Measurements from ENCODE around the gene AAMDC.
"Not testable (repeated sequence)": the region's sequence is repeated elsewhere in the genome, so short reads cannot be mapped to it uniquely, and the experiment has no call there.

AAMDC gene

DNA sequence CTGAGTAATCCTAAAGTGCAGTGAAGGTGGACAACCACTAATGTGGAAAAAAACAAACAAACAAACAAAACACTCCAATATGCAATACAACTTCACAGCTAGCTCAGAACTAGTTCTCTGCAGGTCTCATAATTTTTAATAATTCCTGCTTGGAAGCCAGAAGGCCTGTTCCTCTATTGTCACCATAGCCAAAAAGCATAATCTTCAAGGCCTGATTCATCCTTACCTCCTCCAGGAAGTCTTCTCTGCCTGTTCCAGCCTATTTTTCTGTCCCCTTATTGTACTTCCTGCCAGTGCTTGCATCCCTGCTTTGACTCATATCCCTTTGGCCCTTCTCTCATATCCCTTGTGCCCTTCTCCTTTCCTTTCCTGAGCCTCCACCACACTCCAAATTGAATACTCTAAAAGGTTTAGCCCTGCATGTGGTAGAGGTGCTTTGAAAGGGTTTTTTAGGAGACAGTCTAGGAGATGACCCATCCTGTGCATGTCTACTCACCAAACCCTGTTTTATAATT lies 69.2 kb downstream of the AAMDC start:
- not testable (repeated sequence) for DNase-seq

DNA sequence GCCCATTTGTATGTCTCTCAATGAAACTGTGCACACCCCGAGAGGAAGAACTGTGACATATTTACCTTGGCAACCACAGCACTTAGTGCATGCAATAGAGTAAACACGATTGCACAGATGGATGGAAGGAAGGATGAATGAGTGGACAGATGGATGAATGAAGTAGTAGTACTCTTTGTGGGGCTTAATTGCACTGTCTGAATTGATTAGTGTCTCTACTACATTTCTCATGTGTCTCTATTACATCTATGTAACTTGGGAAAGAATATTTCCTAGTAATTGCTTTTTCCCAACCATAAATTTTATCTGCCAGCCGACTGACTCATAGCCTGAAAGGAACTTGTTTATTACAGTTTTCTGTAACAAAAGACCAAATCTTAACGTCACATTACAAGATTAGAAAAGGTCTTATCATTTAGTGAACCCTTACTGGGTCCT lies 69.7 kb downstream of the AAMDC start:
- peak; percentile 20 for DNase-seq

DNA sequence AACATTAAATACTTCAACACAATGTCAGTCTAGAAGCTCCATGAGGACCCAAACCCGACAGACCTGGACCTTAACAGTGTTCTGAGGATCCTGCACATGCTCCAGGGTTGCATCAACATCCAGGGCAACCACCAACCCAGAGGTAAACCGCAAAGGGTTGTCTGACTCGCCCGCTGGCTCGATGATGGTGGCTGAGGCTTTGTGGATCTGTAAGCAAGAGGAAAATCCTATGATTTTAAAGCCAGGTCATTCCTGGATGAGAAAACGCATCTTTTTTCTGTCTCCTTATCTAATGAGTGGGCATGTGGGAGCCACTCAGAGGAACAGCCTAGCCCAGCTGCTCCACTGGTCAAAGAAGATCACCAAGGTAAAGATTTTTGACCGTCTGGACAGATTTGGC lies 70.3 kb downstream of the AAMDC start:
- not testable (repeated sequence) for DNase-seq

DNA sequence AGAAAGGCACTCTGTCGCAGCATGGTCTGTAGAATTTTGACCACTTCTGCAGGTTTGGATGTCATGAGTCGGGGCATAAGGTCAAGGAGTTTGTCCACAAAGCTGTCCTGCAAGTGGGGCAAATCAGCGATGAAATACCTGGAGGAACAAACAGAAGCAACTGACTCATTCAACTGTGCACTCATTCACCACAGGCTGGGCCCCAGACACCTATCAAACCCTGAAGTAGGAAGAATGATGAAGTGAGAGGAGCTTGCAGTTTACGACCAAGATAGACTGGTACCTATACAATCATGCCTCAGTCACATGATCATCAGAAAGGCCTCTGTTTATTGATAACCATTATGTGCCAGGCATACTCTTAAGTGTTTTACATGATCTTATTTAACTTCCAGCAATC lies 70.8 kb downstream of the AAMDC start:
- not testable (repeated sequence) for DNase-seq

DNA sequence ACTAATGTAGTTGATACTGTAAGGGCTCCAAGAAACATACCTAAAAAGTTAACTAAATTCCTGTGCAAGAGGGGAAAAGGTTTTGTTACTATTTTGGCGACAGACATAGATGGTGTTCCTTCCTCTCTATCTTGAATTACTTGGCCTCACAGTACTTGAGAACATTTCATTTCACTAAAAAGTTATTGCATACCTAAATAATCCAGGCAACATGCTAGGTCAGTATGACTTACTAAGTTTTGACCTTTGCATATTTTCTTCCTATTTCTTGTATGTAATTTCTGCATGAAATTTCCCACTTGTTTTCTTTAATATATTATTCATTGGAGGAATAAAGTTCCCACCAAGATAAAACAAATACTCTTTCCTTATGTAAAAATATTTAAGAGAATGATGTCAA lies 74.0 kb downstream of the AAMDC start:
- not testable (repeated sequence) for DNase-seq

DNA sequence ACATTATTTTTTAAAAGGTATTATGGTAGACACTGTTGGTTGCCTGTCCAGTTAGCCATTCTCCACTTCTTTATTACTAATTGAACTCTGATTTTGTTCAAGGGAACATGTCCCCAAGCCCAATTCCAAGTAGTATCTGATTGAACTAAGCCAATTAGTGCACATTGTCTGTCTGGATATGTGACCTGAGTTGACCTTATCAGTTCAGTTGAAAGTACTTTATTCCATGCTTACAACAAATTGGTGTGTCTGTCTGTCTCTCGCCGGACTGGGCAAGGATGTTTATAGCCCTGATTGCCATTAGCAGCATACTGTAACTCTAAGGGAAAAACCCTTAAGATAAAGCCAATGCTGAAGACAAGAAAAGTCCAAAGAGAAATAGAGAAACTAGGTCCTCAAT lies 87.9 kb downstream of the AAMDC start:
- no peak for DNase-seq

DNA sequence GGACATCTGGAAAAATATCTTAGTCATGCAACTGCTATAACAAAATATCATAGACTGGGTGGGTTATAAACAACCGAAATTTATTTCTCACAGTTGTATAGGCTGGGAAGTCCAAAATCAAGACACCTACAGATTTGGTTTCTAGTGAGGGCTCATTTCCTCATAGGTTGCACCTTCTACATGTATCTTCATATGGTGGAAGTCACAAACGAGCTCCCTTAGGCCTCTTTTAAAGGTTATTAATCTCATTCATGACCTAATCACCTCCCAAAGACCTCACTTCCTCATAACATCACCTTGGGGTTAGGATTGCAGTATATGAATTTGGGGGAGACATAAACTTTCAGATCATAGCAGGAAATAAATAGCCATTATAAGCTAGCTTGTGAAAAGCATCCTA lies 88.3 kb downstream of the AAMDC start:
- no peak for DNase-seq

DNA sequence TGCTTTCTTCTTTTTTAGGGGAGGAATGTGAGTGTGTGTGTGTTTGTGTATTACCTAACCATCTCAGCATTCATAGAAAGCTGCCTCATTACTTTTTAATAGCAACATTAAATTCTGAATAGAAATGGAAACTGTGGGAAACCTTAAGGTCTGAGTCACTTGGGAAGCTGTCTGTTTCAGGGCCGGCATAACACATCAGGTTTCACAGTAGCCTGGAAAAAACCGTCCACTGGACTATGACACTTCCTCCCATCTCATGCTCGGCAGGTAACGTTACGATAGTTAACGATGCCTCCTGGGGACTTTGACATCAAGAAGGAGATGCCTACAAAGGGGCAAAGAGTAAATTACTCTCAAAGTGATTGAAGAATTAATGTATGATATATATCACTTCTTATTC lies 89.9 kb downstream of the AAMDC start:
- DNase-seq: not testable (repeated sequence)

DNA sequence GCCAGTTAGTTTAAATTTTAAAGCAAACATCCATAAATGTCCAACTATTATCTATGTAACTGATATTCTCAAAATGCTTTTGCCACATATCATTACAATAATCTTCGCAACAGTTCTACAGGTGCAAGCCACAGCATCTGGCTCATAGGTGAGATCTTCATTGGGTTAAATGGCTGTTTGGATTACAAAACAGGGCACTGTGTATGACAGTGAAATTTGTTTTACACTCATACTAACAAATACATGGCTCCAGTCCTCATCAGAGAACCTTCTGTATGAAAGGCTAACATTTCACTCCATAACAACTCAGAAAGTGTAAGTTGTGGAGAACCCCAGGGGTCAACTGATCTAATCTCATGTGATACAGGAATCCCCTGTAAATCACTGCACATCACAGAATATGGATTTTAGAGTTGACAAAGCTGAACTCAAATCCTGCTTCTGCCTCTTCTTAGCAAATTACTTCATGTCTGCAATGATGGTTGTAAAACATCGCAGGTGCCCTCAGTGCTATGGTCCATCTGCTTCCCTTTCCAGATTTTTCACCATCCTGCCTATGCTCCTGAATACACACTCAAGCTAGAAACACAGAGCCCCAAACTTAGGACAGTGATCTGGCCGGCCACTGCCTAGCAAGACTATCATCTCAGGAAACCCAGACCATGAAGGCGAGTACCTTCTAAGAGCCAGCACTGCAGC lies 92.8 kb downstream of the AAMDC start:
- DNase-seq: peak; percentile 43

DNA sequence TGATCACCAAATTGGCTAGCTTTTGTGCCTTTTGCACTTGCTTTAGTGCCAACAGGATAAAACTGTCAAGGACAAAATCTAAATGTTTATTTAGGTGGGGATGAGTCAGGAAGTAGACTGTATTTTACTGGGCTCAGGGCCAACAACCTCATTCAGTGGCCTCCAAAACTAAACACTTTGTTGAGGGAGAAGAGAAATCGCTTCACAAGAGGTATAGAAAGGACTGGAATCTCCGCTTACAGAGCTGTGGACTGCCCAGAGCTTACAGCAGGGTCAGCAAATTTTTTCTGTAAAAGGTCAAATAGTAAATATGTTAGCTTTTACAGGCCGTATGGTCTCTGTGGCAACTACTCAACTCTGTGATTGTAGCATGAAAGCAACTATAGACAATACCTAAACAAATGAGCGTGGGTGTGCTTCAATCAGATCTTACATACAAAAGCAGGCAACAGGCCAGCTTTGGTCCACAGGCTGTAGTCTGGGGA lies 93.4 kb downstream of the AAMDC start:
- peak; percentile 89 for DNase-seq

DNA sequence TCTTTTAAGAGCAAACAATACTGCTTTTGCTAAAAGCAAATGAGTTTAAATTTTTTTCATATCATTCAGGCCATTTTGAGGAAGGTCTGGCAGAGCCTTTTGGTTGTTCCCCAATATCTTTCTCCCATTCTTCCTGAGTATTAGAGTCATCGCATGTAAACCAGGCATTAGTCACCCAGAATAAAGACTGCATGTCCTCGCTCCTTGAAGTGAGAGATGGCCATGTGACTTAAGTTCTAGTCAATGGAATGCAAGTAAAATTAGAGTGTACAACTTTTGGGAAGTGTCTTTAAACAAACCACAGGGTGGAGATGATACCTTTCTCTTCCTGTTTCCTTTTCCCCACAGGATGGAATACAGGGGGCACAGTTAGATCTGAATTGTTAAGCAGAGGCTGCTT lies 96.8 kb downstream of the AAMDC start:
- not testable (repeated sequence) for DNase-seq

Measured in NCI-H2029 treated with DMSO at 0.1 percent for 48 hours (cell line).